Measurements from ENCODE around the gene TBCA. TPM values are rescaled to one million over a fixed set of nuclear protein-coding genes. Genes with fewer than 3 reads are reported as not detected.

TBCA gene
- total RNA-seq (2016; rRNA removed; fragmentation: Illumina TruSeq; extraction: Trizol) (309 and 398 TPM in 2 replicates), polyA plus RNA-seq (2011; rRNA removed) (73.3 and 93.8 TPM in 2 replicates), polyA minus RNA-seq (2011; rRNA and poly(A)+ RNA removed; ENCODE audit: low replicate concordance) (2.0 and 3.4 TPM in 2 replicates), Bru-seq, nascent RNA (percentile 82 among the genes with signal in this experiment), BruChase-seq, experiment 1, labeled RNA remaining after a 6-hour chase (percentile 71 among the genes with signal in this experiment), BruChase-seq, experiment 2, labeled RNA remaining after a 2-hour chase (percentile 76 among the genes with signal in this experiment)
- 188 and 190 TPM in 2 replicates for total RNA-seq (2016; cell fraction: cytosol; rRNA removed; fragmentation: Illumina TruSeq; extraction: Trizol; ENCODE audit: low read depth)
- 314 and 394 TPM in 2 replicates for total RNA-seq (2016; cell fraction: insoluble cytoplasmic fraction; rRNA removed; fragmentation: Illumina TruSeq; extraction: Trizol)
- total RNA-seq (2016; cell fraction: membrane; rRNA removed; fragmentation: Illumina TruSeq; extraction: Trizol): 213 and 228 TPM in 2 replicates
- 121 and 126 TPM in 2 replicates for total RNA-seq (2016; cell fraction: nucleus; rRNA removed; fragmentation: Illumina TruSeq; extraction: Trizol)
- polyA plus RNA-seq (2011; cell fraction: cytosol; rRNA removed): 69.3 and 95.9 TPM in 2 replicates
- 22.7 and 38.2 TPM in 2 replicates for polyA plus RNA-seq (2011; cell fraction: nucleus; rRNA removed)
- polyA plus RNA-seq (2012): 312 and 399 TPM in 2 replicates
- polyA plus RNA-seq (2016; cell fraction: cytosol; fragmentation: Illumina TruSeq; extraction: Trizol; ENCODE audit: low read depth): 196 and 223 TPM in 2 replicates
- 459 and 468 TPM in 2 replicates for polyA plus RNA-seq (2016; cell fraction: insoluble cytoplasmic fraction; fragmentation: Illumina TruSeq; extraction: Trizol; ENCODE audit: low read depth)
- 234 TPM in 2 replicates for polyA plus RNA-seq (2016; cell fraction: membrane; fragmentation: Illumina TruSeq; extraction: Trizol; ENCODE audit: low read depth)
- polyA plus RNA-seq (2016; cell fraction: nucleus; fragmentation: Illumina TruSeq; extraction: Trizol; ENCODE audit: insufficient read depth, low read depth): 278 and 287 TPM in 2 replicates
- polyA minus RNA-seq (2011; cell fraction: cytosol; rRNA and poly(A)+ RNA removed): 31.8 and 37.9 TPM in 2 replicates
- polyA minus RNA-seq (2011; cell fraction: nucleus; rRNA and poly(A)+ RNA removed): 21.8 and 29.8 TPM in 2 replicates
- long read RNA-seq, experiment 1, transcript TBCA-202 (4 exons, 683 nt): major isoform, 181 of 196 reads
- long read RNA-seq, experiment 1, partial matches to known transcripts: 1 of 196 reads
- long read RNA-seq, experiment 1, other reads (novel, unspliced or antisense): 8 of 196 reads
- long read RNA-seq, experiment 2, transcript TBCA-205 (3 exons, 717 nt): minor isoform, 8 of 284 reads
- long read RNA-seq, experiment 2, transcript TBCA-202 (4 exons, 683 nt): major isoform, 251 of 284 reads
- long read RNA-seq, experiment 2, partial matches to known transcripts: 4 of 284 reads
- long read RNA-seq, experiment 2, other reads (novel, unspliced or antisense): 16 of 284 reads

DNA sequence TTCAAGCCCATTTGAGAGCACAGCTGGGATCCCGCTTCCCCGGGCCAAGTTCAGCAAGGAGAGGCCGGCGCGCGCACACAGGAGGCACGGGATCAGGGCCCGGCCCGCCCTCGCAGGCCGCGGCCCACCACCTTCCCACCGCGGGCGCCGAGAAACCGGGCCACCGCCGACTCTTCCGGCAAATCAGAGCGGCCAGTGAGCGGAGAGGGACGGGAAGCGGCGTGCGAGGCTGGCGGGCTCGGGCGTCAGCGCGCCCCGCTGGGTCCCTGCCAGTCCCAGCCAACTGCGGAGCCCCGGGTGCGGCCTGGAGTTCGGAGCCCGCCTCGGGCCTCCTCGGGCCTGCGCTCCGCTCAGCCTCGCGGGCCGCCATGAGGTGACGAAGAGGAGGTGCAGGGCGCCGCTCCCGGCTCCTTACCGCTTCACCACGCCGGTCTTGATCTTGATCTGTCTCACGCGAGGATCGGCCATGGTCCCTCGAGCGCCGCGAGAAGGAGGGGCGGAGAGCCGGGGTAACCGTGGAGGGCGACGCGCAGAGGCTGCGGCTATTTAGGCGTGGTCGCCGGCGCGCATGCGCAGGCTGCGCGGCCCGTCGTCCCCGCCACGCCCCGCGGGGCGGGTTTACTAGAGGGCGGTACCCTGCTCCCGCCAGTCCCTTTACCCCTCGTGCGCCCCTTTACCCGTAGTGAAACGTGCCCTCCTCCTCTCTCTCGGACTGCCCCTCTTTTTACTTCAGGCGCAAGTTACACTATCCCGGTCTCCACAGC is at the start of gene TBCA:
Gene TBCA (minus strand): TSS at position 550 of the 764 bp plus-strand sequence. CDS start 82 bp downstream, at position 468.
- no TSS peak for BruUV-seq (replicated peaks)
- no peak for FAIRE-seq
- TF ChIP-seq ELF1 (CRISPR knock-in tag; IDR thresholded peaks at IDR 0.05) (no peak), MXD1 (CRISPR knock-in tag; IDR thresholded peaks at IDR 0.05) (peak; percentile 87), ZSCAN12 (CRISPR knock-in tag; IDR thresholded peaks at IDR 0.05) (no peak), RELA (CRISPR knock-in tag; IDR thresholded peaks at IDR 0.05) (no peak), ATF2 (CRISPR knock-in tag; IDR thresholded peaks at IDR 0.05) (peak; percentile 19; the same call in 1 of the 2 replicates), HDAC6 (IDR thresholded peaks at IDR 0.05; ENCODE audit: low read depth, low read length) (no peak), ZNF670 (CRISPR knock-in tag; IDR thresholded peaks at IDR 0.05; ENCODE audit: borderline replicate concordance) (peak; percentile 80; the same call in 1 of the 2 replicates), SOX5 (CRISPR knock-in tag; IDR thresholded peaks at IDR 0.05; ENCODE audit: borderline replicate concordance) (no peak), ZNF570 (CRISPR knock-in tag; IDR thresholded peaks at IDR 0.05; ENCODE audit: borderline replicate concordance) (peak; percentile 46; the same call in 1 of the 2 replicates)
- TF ChIP-seq, protein P1, sequence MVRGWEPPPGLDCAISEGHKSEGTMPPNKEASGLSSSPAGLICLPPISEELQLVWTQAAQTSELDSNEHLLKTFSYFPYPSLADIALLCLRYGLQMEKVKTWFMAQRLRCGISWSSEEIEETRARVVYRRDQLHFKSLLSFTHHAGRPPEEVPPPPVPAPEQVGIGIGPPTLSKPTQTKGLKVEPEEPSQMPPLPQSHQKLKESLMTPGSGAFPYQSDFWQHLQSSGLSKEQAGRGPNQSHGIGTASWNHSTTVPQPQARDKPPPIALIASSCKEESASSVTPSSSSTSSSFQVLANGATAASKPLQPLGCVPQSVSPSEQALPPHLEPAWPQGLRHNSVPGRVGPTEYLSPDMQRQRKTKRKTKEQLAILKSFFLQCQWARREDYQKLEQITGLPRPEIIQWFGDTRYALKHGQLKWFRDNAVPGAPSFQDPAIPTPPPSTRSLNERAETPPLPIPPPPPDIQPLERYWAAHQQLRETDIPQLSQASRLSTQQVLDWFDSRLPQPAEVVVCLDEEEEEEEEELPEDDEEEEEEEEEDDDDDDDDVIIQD (CRISPR knock-in tag; IDR thresholded peaks at IDR 0.05; ENCODE audit: low read depth): peak; percentile 26; the same call in 1 of the 2 replicates
- TF ChIP-seq, protein P2, sequence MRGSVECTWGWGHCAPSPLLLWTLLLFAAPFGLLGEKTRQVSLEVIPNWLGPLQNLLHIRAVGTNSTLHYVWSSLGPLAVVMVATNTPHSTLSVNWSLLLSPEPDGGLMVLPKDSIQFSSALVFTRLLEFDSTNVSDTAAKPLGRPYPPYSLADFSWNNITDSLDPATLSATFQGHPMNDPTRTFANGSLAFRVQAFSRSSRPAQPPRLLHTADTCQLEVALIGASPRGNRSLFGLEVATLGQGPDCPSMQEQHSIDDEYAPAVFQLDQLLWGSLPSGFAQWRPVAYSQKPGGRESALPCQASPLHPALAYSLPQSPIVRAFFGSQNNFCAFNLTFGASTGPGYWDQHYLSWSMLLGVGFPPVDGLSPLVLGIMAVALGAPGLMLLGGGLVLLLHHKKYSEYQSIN (CRISPR knock-in tag; IDR thresholded peaks at IDR 0.05; ENCODE audit: borderline replicate concordance): no peak

More for the DNA sequence above, at the start of gene TBCA:
- peak within 1 kb of the TSS; percentile 84 for H3K27ac ChIP-seq (ENCODE audit: extremely low read length, insufficient read depth, low read length)
- 1% methylated on average over 14 of the region's 89 CpGs for WGBS (ENCODE audit: low lambda C conversion rate)
- peaks cover 35% of the 10 kb centered on the region for H4K20me1 ChIP-seq (ENCODE audit: insufficient read depth, low read length)
- H3K4me1 ChIP-seq (ENCODE audit: insufficient read depth, low read length): peaks cover 59% of the 10 kb centered on the region
- H2AFZ ChIP-seq (ENCODE audit: low read length): peak within 1 kb of the TSS; percentile 98
- ATAC-seq: peak; percentile 91
- in situ Hi-C loops (cut with HindIII; ENCODE audit: extremely low pct_ligation_motif_present, low pct_unique_long_range_greater_than_20kb): no loop called here
- intact Hi-C loops (cut with micrococcal nuclease; ENCODE audit: unreplicated experiment): loop anchor here (10.0 kb wide), 1 partner anchor 229 kb away; no protein-coding TSS in a partner anchor
- peak within 1 kb of the TSS; percentile 97 for H3K9ac ChIP-seq (ENCODE audit: insufficient read depth, low read depth, low read length)
- no peaks in the 10 kb centered on the region for H3K9me3 ChIP-seq (ENCODE audit: low read length)
- ChIA-PET CTCF (ENCODE audit: low intra/inter-chr PET ratio, low total read pairs) (no interaction called here), POLR2A (interaction anchor here (1.7 kb wide), 1 partner anchor 37 kb away, joined by 5 read pairs; no protein-coding TSS in a partner anchor)
- peak within 1 kb of the TSS; percentile 74 to 90 (median 85) for H3K4me3 ChIP-seq (replicated peaks in 1 of 3; ENCODE audit: insufficient read depth in 1 of 3, low read depth in 2 of 3, low read length in 3 of 3)
- H3K79me2 ChIP-seq (ENCODE audit: insufficient read depth, low read length): peaks cover 52% of the 10 kb centered on the region
- no peaks in the 10 kb centered on the region for H3K27me3 ChIP-seq (ENCODE audit: control insufficient read depth in 1 of 2, insufficient read depth in 2 of 2, low read length in 2 of 2)
- H3K36me3 ChIP-seq (replicated peaks in 1 of 2; ENCODE audit: control insufficient read depth in 1 of 2, insufficient read depth in 2 of 2, low read length in 2 of 2): peaks cover 0 to 1% of the 10 kb centered on the region in 2 experiments; a peak in 3 of 5 replicates
- H3K4me2 ChIP-seq (ENCODE audit: low read depth, low read length): peak within 1 kb of the TSS; percentile 100
- DNase-seq (ENCODE audit: low spot score): peak; percentile 78

Measured in HepG2 (cell line).